Stimulated activated CD4-positive, alpha-beta T cell treated with anti-CD3 and anti-CD28 coated beads, Interleukin-1b, Interleukin-23, amount 100 ng/mL, for 4 hours (primary cell): ENCODE measurements around the gene CYP4F2.
"Not testable (repeated sequence)": the region's sequence is repeated elsewhere in the genome, so short reads cannot be mapped to it uniquely, and the experiment has no call there.

Experiments
- DNase-seq, 2 donors: peaks; one replicate each; pipeline ENCODE4 v3.0.0-alpha.2; 2020; ENCODE audit warnings: low read depth in 2 of 2

CYP4F2 gene

GRCh38 chr19:15897738-15898276 lies at the start of gene CYP4F2:
Gene CYP4F2, minus strand, starts transcription at chr19:15898074. Its CDS starts 463 bp downstream, at chr19:15897611.
- no peak for DNase-seq

GRCh38 chr19:15945301-15945700 lies 47.4 kb upstream of the CYP4F2 start:
- no peak for DNase-seq

- DNase-seq = no peak
Observed at GRCh38 chr19:15944401-15944800, 46.5 kb upstream of the CYP4F2 start.

GRCh38 chr19:15937771-15938170 lies 39.9 kb upstream of the CYP4F2 start:
- DNase-seq = no peak

- no peak for DNase-seq
Observed at GRCh38 chr19:15936950-15937349, 39.1 kb upstream of the CYP4F2 start.

GRCh38 chr19:15936173-15936572 lies 38.3 kb upstream of the CYP4F2 start:
- no peak for DNase-seq

- no peak for DNase-seq
Observed at GRCh38 chr19:15935167-15935702, 37.4 kb upstream of the CYP4F2 start.

GRCh38 chr19:15934332-15935078 lies 36.6 kb upstream of the CYP4F2 start, which contains the start of gene CYP4F11:
Gene CYP4F11, minus strand, starts transcription at chr19:15934529. Its CDS starts 121 bp downstream, at chr19:15934408.
- no peak for DNase-seq

- not testable (repeated sequence) for DNase-seq
Observed at GRCh38 chr19:15933761-15934331, 36.0 kb upstream of the CYP4F2 start.

GRCh38 chr19:15928321-15928720 lies 30.4 kb upstream of the CYP4F2 start:
- DNase-seq = no peak

GRCh38 chr19:15926484-15926883 lies 28.6 kb upstream of the CYP4F2 start:
- no peak for DNase-seq

GRCh38 chr19:15923702-15924101 lies 25.8 kb upstream of the CYP4F2 start:
- no peak for DNase-seq

GRCh38 chr19:15922021-15922420 lies 24.1 kb upstream of the CYP4F2 start:
- DNase-seq = no peak

- DNase-seq = no peak
Observed at GRCh38 chr19:15919243-15919642, 21.4 kb upstream of the CYP4F2 start.

- DNase-seq = no peak
Observed at GRCh38 chr19:15915109-15915508, 17.2 kb upstream of the CYP4F2 start.

GRCh38 chr19:15913830-15914229 lies 16.0 kb upstream of the CYP4F2 start:
- DNase-seq = no peak

- no peak for DNase-seq
Observed at GRCh38 chr19:15913384-15913783, 15.5 kb upstream of the CYP4F2 start.

GRCh38 chr19:15911599-15912235 lies 13.8 kb upstream of the CYP4F2 start:
- DNase-seq = no peak

GRCh38 chr19:15905026-15905425 lies 7.2 kb upstream of the CYP4F2 start:
- no peak for DNase-seq

- DNase-seq = not testable (repeated sequence)
Observed at GRCh38 chr19:15902898-15903297, 5.0 kb upstream of the CYP4F2 start.

- DNase-seq = no peak
Observed at GRCh38 chr19:15902254-15902653, 4.4 kb upstream of the CYP4F2 start.

GRCh38 chr19:15900504-15900903 lies 2.6 kb upstream of the CYP4F2 start:
- DNase-seq = no peak
